HepG2 (cell line): Measurements from ENCODE around the gene PDPR. TPM values are rescaled to one million over a fixed set of nuclear protein-coding genes. Genes with fewer than 3 reads are reported as not detected.

Experiments
- CBX2 ChIP-seq, 2 experiments: fragments of 200-600 bp in 1 of 2; sonication (generic); formaldehyde crosslinking in 1 of 2; IDR thresholded peaks; 2 replicates each; pipeline versions ENCODE4 v1.7.0 to v1.8.1; 2018 to 2022; ENCODE audit warnings: low read depth in 2 of 2, low read length in 1 of 2, mild to moderate bottlenecking in 1 of 2, missing genetic modification reagents in 1 of 2
- CHCHD3 ChIP-seq: sonication (generic); formaldehyde crosslinking; IDR thresholded peaks from 2 replicates; pipeline ENCODE4 v1.8.0; 2022; ENCODE audit warnings: mild to moderate bottlenecking, missing genetic modification reagents, moderate library complexity
- EEA1 ChIP-seq: sonication (generic); formaldehyde crosslinking; IDR thresholded peaks from 2 replicates; pipeline ENCODE4 v1.5.1; 2020; ENCODE audit warnings: mild to moderate bottlenecking, missing genetic modification reagents, borderline replicate concordance
- HDAC6 ChIP-seq: fragments of 200-600 bp; sonication (generic); IDR thresholded peaks from 2 replicates; pipeline ENCODE4 v1.7.0; 2017; ENCODE audit warnings: mild to moderate bottlenecking, antibody characterized with exemption, low read length, low read depth
- HNF4A ChIP-seq: sonication (generic); formaldehyde crosslinking; IDR thresholded peaks from 2 replicates; pipeline ENCODE4 v1.4.0; 2020; ENCODE audit warnings: missing genetic modification reagents
- KDM3A ChIP-seq: IDR thresholded peaks from 2 replicates; pipeline ENCODE4 v1.6.1; 2018; ENCODE audit warnings: low read depth, missing compliant biosample characterization
- KMT2A ChIP-seq: sonication (generic); formaldehyde crosslinking; IDR thresholded peaks from 2 replicates; pipeline ENCODE4 v1.4.0; 2020; ENCODE audit warnings: missing genetic modification reagents
- MTA3 ChIP-seq: sonication (generic); formaldehyde crosslinking; IDR thresholded peaks from 2 replicates; pipeline ENCODE4 v1.4.0; 2020; ENCODE audit warnings: missing genetic modification reagents
- MXI1 ChIP-seq: IDR thresholded peaks from 3 replicates; pipeline ENCODE4 v1.6.1; 2012; ENCODE audit warnings: low read depth, low read length, inconsistent platforms, borderline replicate concordance
- PLRG1 ChIP-seq: fragments of 450-650 bp; conservative IDR thresholded peaks from 2 replicates; pipeline ENCODE4 v1.6.1; 2016
- SATB2 ChIP-seq: sonication (generic); formaldehyde crosslinking; IDR thresholded peaks from 2 replicates; pipeline ENCODE4 v1.5.0; 2020; ENCODE audit warnings: missing genetic modification reagents
- ZKSCAN5 ChIP-seq: sonication (generic); formaldehyde crosslinking; IDR thresholded peaks from 2 replicates; pipeline ENCODE4 v1.5.1; 2020; ENCODE audit warnings: mild to moderate bottlenecking, missing genetic modification reagents
- ZMYM3 ChIP-seq: sonication (generic); formaldehyde crosslinking; IDR thresholded peaks from 2 replicates; pipeline ENCODE4 v1.5.1; 2020; ENCODE audit warnings: mild to moderate bottlenecking, missing genetic modification reagents
- ZNF432 ChIP-seq: sonication (generic); formaldehyde crosslinking; IDR thresholded peaks from 2 replicates; pipeline ENCODE4 v1.5.0; 2020; ENCODE audit warnings: missing genetic modification reagents, mild to moderate bottlenecking, borderline replicate concordance
- ZNF441 ChIP-seq: sonication (generic); formaldehyde crosslinking; IDR thresholded peaks from 2 replicates; pipeline ENCODE4 v1.7.0; 2021; ENCODE audit warnings: missing genetic modification reagents, borderline replicate concordance
- ZNF543 ChIP-seq: sonication (generic); formaldehyde crosslinking; IDR thresholded peaks from 2 replicates; pipeline ENCODE4 v1.4.0; 2020; ENCODE audit warnings: mild to moderate bottlenecking, missing genetic modification reagents
- ZNF558 ChIP-seq: sonication (generic); formaldehyde crosslinking; IDR thresholded peaks from 2 replicates; pipeline ENCODE4 v1.9.0; 2022; ENCODE audit warnings: mild to moderate bottlenecking, missing genetic modification reagents, borderline replicate concordance
- ZNF781 ChIP-seq: sonication (generic); formaldehyde crosslinking; IDR thresholded peaks from 2 replicates; pipeline ENCODE4 v1.5.1; 2020; ENCODE audit warnings: borderline replicate concordance, mild to moderate bottlenecking, missing genetic modification reagents; ENCODE audit errors: not compliant biosample characterization
- ZNF878 ChIP-seq: sonication (generic); formaldehyde crosslinking; IDR thresholded peaks from 2 replicates; pipeline ENCODE4 v1.8.1; 2023; ENCODE audit warnings: mild to moderate bottlenecking, missing genetic modification reagents, moderate library complexity
- polyA plus RNA-seq, 8 experiments: library from polyadenylated mRNA; depleted of rRNA in 3 of 8; stranded (reverse) in 7 of 8; unstranded in 1 of 8; fragments of >200 nt; fragmentation: Illumina TruSeq in 4 of 8; extraction: Trizol in 4 of 8; gene quantifications; 2 replicates each; pipeline versions ENCODE4 v1.2.1 to v1.2.3, GENCODE V29; 2011 to 2016; ENCODE audit warnings: low read depth in 4 of 8, missing spikeins in 1 of 8, mixed read lengths in 1 of 8; ENCODE audit not compliant: insufficient read depth in 1 of 8
- total RNA-seq, 5 experiments: library from RNA; depleted of rRNA; stranded (reverse); fragments of >200 nt; fragmentation: Illumina TruSeq; extraction: Trizol; gene quantifications; 2 replicates each; pipeline ENCODE4 v1.2.3, GENCODE V29; 2016; ENCODE audit warnings: low read depth in 1 of 5
- TF ChIP-seq, protein P1 (sequence below): sonication (generic); formaldehyde crosslinking; conservative IDR thresholded peaks from 2 replicates; pipeline ENCODE4 v1.4.0; 2020; ENCODE audit warnings: missing genetic modification reagents
- TF ChIP-seq, protein P2 (sequence below): sonication (generic); formaldehyde crosslinking; IDR thresholded peaks from 2 replicates; pipeline ENCODE4 v1.4.0; 2020; ENCODE audit warnings: missing genetic modification reagents, borderline replicate concordance
- TF ChIP-seq, protein P3 (sequence below): sonication (generic); formaldehyde crosslinking; IDR thresholded peaks from 2 replicates; pipeline ENCODE4 v1.4.0; 2020; ENCODE audit warnings: missing genetic modification reagents

The PDPR gene
- total and polyA plus RNA-seq, 2 of the 13 experiments (the other 11 are each of a cell fraction or from before 2014, with no cell fraction given) = 19.5 to 29.9 TPM

DNA sequence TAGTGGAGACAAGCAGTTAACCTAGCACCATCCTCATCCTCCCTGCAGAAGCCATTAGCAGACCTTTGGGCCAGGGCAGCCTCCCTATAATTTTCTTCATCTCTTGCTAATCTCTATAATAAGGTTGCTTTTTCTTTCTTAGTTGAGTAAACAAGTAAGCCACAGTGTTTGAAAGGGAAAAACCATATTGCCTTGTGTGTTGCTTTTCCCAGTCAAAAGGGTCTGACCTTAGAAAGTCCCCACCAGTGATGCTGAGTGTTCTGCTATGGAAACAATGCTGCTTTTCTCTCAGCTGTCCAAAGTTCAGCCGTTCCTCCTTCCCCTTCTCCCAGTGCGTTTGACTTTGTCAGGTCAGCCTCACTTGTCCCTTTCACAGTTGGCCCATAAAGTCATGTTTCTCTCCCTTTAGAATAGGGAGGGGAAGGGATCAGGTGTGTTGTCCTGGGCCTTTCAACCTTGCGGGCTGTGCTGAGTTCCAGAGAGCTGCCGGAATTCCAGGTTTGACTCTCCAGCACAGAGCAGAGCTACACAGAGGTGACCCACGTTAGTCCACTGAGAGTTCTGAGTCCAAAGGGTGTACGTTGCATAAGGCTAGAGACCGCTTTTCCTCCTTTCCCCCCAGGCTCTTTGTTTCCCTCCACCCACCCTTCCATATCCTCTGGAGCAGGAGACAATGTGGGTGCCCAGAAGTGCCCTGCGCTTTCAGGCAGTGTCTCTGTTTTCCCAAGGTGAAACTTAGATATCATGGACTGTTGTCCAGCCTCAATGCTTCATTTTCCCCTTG lies 43.5 kb downstream of the PDPR start (continued):
- no peak for TF ChIP-seq SATB2
- TF ChIP-seq, protein P1, sequence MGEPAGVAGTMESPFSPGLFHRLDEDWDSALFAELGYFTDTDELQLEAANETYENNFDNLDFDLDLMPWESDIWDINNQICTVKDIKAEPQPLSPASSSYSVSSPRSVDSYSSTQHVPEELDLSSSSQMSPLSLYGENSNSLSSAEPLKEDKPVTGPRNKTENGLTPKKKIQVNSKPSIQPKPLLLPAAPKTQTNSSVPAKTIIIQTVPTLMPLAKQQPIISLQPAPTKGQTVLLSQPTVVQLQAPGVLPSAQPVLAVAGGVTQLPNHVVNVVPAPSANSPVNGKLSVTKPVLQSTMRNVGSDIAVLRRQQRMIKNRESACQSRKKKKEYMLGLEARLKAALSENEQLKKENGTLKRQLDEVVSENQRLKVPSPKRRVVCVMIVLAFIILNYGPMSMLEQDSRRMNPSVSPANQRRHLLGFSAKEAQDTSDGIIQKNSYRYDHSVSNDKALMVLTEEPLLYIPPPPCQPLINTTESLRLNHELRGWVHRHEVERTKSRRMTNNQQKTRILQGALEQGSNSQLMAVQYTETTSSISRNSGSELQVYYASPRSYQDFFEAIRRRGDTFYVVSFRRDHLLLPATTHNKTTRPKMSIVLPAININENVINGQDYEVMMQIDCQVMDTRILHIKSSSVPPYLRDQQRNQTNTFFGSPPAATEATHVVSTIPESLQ (CRISPR knock-in tag) = no peak; the same call in 1 of the 2 replicates
- TF ChIP-seq MXI1 = 0 out of 3 replicates have a peak, but pooled peaks have one; percentile 41
- TF ChIP-seq, protein P2, sequence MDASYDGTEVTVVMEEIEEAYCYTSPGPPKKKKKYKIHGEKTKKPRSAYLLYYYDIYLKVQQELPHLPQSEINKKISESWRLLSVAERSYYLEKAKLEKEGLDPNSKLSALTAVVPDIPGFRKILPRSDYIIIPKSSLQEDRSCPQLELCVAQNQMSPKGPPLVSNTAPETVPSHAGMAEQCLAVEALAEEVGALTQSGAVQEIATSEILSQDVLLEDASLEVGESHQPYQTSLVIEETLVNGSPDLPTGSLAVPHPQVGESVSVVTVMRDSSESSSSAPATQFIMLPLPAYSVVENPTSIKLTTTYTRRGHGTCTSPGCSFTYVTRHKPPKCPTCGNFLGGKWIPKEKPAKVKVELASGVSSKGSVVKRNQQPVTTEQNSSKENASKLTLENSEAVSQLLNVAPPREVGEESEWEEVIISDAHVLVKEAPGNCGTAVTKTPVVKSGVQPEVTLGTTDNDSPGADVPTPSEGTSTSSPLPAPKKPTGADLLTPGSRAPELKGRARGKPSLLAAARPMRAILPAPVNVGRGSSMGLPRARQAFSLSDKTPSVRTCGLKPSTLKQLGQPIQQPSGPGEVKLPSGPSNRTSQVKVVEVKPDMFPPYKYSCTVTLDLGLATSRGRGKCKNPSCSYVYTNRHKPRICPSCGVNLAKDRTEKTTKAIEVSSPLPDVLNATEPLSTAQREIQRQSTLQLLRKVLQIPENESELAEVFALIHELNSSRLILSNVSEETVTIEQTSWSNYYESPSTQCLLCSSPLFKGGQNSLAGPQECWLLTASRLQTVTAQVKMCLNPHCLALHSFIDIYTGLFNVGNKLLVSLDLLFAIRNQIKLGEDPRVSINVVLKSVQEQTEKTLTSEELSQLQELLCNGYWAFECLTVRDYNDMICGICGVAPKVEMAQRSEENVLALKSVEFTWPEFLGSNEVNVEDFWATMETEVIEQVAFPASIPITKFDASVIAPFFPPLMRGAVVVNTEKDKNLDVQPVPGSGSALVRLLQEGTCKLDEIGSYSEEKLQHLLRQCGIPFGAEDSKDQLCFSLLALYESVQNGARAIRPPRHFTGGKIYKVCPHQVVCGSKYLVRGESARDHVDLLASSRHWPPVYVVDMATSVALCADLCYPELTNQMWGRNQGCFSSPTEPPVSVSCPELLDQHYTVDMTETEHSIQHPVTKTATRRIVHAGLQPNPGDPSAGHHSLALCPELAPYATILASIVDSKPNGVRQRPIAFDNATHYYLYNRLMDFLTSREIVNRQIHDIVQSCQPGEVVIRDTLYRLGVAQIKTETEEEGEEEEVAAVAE (CRISPR knock-in tag) = 0 out of 2 replicates have a peak, but pooled peaks have one; percentile 39
- no peak for TF ChIP-seq EEA1 (CRISPR knock-in tag)
- no peak for TF ChIP-seq ZKSCAN5 (CRISPR knock-in tag)
- TF ChIP-seq KMT2A = no peak
- no peak; the same call in 1 of the 2 replicates for TF ChIP-seq ZNF543
- TF ChIP-seq ZNF878 (CRISPR knock-in tag) = peak; percentile 87
- no peak for TF ChIP-seq CBX2 (IDR thresholded peaks at IDR 0.05; ENCODE audit: low read depth, low read length)
- TF ChIP-seq CBX2 (CRISPR knock-in tag; IDR thresholded peaks at IDR 0.05; ENCODE audit: low read depth) = no peak
- no peak for TF ChIP-seq ZNF432 (CRISPR knock-in tag)
- peak; percentile 69; the same call in 1 of the 2 replicates for TF ChIP-seq KDM3A (CRISPR knock-in tag)
- TF ChIP-seq CHCHD3 = no peak
- TF ChIP-seq ZMYM3 (CRISPR knock-in tag) = no peak; the same call in none of the 2 replicates
- TF ChIP-seq, protein P3, sequence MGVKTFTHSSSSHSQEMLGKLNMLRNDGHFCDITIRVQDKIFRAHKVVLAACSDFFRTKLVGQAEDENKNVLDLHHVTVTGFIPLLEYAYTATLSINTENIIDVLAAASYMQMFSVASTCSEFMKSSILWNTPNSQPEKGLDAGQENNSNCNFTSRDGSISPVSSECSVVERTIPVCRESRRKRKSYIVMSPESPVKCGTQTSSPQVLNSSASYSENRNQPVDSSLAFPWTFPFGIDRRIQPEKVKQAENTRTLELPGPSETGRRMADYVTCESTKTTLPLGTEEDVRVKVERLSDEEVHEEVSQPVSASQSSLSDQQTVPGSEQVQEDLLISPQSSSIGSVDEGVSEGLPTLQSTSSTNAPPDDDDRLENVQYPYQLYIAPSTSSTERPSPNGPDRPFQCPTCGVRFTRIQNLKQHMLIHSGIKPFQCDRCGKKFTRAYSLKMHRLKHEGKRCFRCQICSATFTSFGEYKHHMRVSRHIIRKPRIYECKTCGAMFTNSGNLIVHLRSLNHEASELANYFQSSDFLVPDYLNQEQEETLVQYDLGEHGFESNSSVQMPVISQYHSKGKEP (CRISPR knock-in tag) = peak; percentile 16; the same call in 1 of the 2 replicates
- TF ChIP-seq ZNF441 = peak; percentile 84
- peak; percentile 98 for TF ChIP-seq HNF4A (CRISPR knock-in tag)
- TF ChIP-seq ZNF781 (CRISPR knock-in tag) = no peak
- TF ChIP-seq PLRG1 = no peak
- no peak for TF ChIP-seq ZNF558 (CRISPR knock-in tag)
- no peak for TF ChIP-seq HDAC6
- TF ChIP-seq MTA3 (CRISPR knock-in tag) = no peak
